WTC11 (cell line): Measurements from ENCODE around the gene CPPED1.

Experiments
- CBFB ChIP-seq: sonication (generic); formaldehyde crosslinking; IDR thresholded peaks from 2 replicates; pipeline ENCODE4 v1.8.1; 2022; ENCODE audit warnings: mild to moderate bottlenecking, low read depth, missing genetic modification reagents
- CTCF ChIP-seq: fragments of 200-600 bp; IDR thresholded peaks from 2 replicates; pipeline ENCODE4 v1.8.0; 2022; ENCODE audit warnings: antibody characterized with exemption
- TF ChIP-seq, protein P1 (sequence below): sonication (generic); formaldehyde crosslinking; IDR thresholded peaks from 2 replicates; pipeline ENCODE4 v1.8.0; 2022; ENCODE audit warnings: mild to moderate bottlenecking, missing genetic modification reagents
- TF ChIP-seq, protein P2 (sequence below): sonication (generic); formaldehyde crosslinking; IDR thresholded peaks from 2 replicates; pipeline ENCODE4 v1.8.1; 2023; ENCODE audit warnings: mild to moderate bottlenecking, moderate library complexity, missing genetic modification reagents

DNA sequence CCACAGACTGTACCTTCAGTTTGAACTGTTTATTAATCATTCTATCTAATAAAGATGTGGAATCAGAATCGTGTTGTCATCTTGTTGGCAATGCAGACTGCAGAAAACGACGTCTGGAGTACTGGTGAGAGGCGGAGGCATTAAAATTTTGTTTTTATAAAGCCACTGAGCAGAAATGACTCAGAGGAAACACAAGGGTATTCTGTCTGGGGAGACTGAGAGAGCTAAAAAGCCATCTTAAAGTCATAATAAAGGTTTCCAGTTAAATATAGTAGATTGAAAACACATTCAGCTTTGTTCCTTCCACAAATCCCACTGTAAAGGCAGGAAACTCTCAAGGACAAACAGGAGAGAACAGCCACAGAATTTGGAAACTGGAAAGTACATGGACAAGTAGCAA is 74.2 kb downstream of the CPPED1 start:
- TF ChIP-seq, protein P1, sequence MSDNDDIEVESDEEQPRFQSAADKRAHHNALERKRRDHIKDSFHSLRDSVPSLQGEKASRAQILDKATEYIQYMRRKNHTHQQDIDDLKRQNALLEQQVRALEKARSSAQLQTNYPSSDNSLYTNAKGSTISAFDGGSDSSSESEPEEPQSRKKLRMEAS (CRISPR knock-in tag) = no peak
- TF ChIP-seq CBFB (CRISPR knock-in tag) (no peak), CTCF (no peak)
- TF ChIP-seq, protein P2, sequence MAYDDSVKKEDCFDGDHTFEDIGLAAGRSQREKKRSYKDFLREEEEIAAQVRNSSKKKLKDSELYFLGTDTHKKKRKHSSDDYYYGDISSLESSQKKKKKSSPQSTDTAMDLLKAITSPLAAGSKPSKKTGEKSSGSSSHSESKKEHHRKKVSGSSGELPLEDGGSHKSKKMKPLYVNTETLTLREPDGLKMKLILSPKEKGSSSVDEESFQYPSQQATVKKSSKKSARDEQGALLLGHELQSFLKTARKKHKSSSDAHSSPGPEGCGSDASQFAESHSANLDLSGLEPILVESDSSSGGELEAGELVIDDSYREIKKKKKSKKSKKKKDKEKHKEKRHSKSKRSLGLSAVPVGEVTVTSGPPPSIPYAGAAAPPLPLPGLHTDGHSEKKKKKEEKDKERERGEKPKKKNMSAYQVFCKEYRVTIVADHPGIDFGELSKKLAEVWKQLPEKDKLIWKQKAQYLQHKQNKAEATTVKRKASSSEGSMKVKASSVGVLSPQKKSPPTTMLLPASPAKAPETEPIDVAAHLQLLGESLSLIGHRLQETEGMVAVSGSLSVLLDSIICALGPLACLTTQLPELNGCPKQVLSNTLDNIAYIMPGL = no peak
